ENCODE data around the gene ITGAE.
"Not testable (repeated sequence)": the region's sequence is repeated elsewhere in the genome, so short reads cannot be mapped to it uniquely, and the experiment has no call there.

ITGAE gene

GRCh38 chr17:3800362-3801271, at the start of gene ITGAE:
Gene ITGAE, minus strand, starts transcription at chr17:3801188. Its CDS starts 44 bp downstream, at chr17:3801144.
- no peak for DNase-seq (ENCODE audit: low read depth)

- DNase-seq (ENCODE audit: low read depth) = no peak
Measured at GRCh38 chr17:3848229-3848835, 47.3 kb upstream of the ITGAE start.

- DNase-seq (ENCODE audit: low read depth) = no peak
Measured at GRCh38 chr17:3847165-3847670, 46.2 kb upstream of the ITGAE start.

GRCh38 chr17:3846437-3847164, 45.6 kb upstream of the ITGAE start:
- no peak for DNase-seq (ENCODE audit: low read depth)

- peak; percentile 87 for DNase-seq (ENCODE audit: low read depth)
Measured at GRCh38 chr17:3845621-3846436, 44.8 kb upstream of the ITGAE start, which contains the start of gene NCBP3. Gene NCBP3, minus strand, starts transcription at chr17:3846246. Its CDS starts 23 bp downstream, at chr17:3846223.

GRCh38 chr17:3845291-3845620, 44.3 kb upstream of the ITGAE start:
- no peak for DNase-seq (ENCODE audit: low read depth)

- DNase-seq (ENCODE audit: low read depth) = not testable (repeated sequence)
Measured at GRCh38 chr17:3844556-3844955, 43.6 kb upstream of the ITGAE start.

GRCh38 chr17:3843935-3844516, 43.0 kb upstream of the ITGAE start:
- no peak for DNase-seq (ENCODE audit: low read depth)

- no peak for DNase-seq (ENCODE audit: low read depth)
Measured at GRCh38 chr17:3838206-3838605, 37.2 kb upstream of the ITGAE start.

GRCh38 chr17:3836551-3836950, 35.6 kb upstream of the ITGAE start:
- no peak for DNase-seq (ENCODE audit: low read depth)

GRCh38 chr17:3835410-3836229, 34.6 kb upstream of the ITGAE start:
- no peak for DNase-seq (ENCODE audit: low read depth)

GRCh38 chr17:3834811-3835210, 33.8 kb upstream of the ITGAE start:
- DNase-seq (ENCODE audit: low read depth) = no peak

- DNase-seq (ENCODE audit: low read depth) = no peak
Measured at GRCh38 chr17:3828852-3829232, 27.9 kb upstream of the ITGAE start.

GRCh38 chr17:3828151-3828851, 27.3 kb upstream of the ITGAE start:
- no peak for DNase-seq (ENCODE audit: low read depth)

GRCh38 chr17:3827124-3827773, 26.3 kb upstream of the ITGAE start:
- DNase-seq (ENCODE audit: low read depth) = no peak

GRCh38 chr17:3826191-3826590, 25.2 kb upstream of the ITGAE start:
- DNase-seq (ENCODE audit: low read depth) = no peak

- DNase-seq (ENCODE audit: low read depth) = no peak
Measured at GRCh38 chr17:3821101-3821500, 20.1 kb upstream of the ITGAE start.

GRCh38 chr17:3818786-3819185, 17.8 kb upstream of the ITGAE start:
- no peak for DNase-seq (ENCODE audit: low read depth)
